ENCODE measurements around the gene SHC2.

GRCh38 chr19:501646-502045, 40.8 kb upstream of the SHC2 start:
- TF ChIP-seq GATA2 (IDR thresholded peaks at IDR 0.05; ENCODE audit: low read depth, low read length) (no peak), GATA3 (IDR thresholded peaks at IDR 0.05; ENCODE audit: low read depth, low read length) (no peak)
